ENCODE measurements around the gene MAP7D2.

DNA sequence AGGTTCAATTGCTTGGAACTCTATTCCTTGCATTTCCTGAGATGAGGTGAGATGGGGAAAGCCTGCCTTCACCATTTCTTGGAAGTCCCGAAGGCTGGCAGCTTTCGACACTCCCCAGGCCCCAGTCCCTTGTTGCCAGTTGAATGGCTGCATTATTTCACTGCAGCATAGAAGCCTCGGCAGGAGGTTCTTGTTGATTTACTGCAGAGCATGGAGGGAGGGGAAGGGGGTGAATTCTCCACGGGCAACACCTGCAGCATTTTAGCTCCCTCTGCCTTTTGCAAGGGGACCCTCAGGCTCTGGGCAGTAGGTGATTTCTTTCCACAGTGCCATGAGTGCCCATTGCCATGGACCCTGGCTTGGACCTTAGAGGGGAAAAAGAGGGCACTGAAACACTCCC, 115.1 kb downstream of the MAP7D2 start:
- no peak for TF ChIP-seq L3MBTL2 (conservative IDR thresholded peaks at IDR 0.05)
- no peak for TF ChIP-seq CTBP1 (IDR thresholded peaks at IDR 0.05; ENCODE audit: borderline replicate concordance)

Data from HEK293T (cell line).